Measurements from ENCODE around the gene ADARB1. TPM values are rescaled to one million over a fixed set of nuclear protein-coding genes. Genes with fewer than 3 reads are reported as not detected.

ADARB1 gene
- total and polyA plus RNA-seq, 2 of the 8 experiments (the other 6 are each of a cell fraction or from before 2014, with no cell fraction given), result 4.7 to 14.9 TPM

GRCh38 chr21:45161038-45161945, 86.9 kb downstream of the ADARB1 start (continued):
- TF ChIP-seq CHD7 (IDR thresholded peaks at IDR 0.05; ENCODE audit: insufficient replicate concordance, low read length), result no peak
- no peak for TF ChIP-seq BACH1 (IDR thresholded peaks at IDR 0.05; ENCODE audit: low read length)
- no peak for TF ChIP-seq GABPA (IDR thresholded peaks at IDR 0.05; ENCODE audit: borderline replicate concordance, insufficient read depth, low read length)
- no peak for TF ChIP-seq CHD2 (IDR thresholded peaks at IDR 0.05; ENCODE audit: low read length)
- no peak for TF ChIP-seq MAFK (IDR thresholded peaks at IDR 0.05; ENCODE audit: low read depth, low read length)
- TF ChIP-seq BRCA1 (IDR thresholded peaks at IDR 0.05; ENCODE audit: low read depth, low read length), result no peak
- no peak for TF ChIP-seq E2F6 (IDR thresholded peaks at IDR 0.05)
- TF ChIP-seq POLR2A (IDR thresholded peaks at IDR 0.05; ENCODE audit: control extremely low read depth in 1 of 2, low read depth in 2 of 2, low read length in 2 of 2), result no peak
- TF ChIP-seq ASH2L (IDR thresholded peaks at IDR 0.05; ENCODE audit: low read length), result no peak
- TF ChIP-seq POU5F1 (IDR thresholded peaks at IDR 0.05; ENCODE audit: low read depth, low read length), result no peak

All from H1 (cell line).